SK-N-SH (cell line): ENCODE data around the gene INSYN1. TPM values are rescaled to one million over a fixed set of nuclear protein-coding genes. Genes with fewer than 3 reads are reported as not detected.
A peak's percentile ranks its signal among the peaks of the same experiment; 100 is the strongest.

Experiments
- CTCF ChIA-PET: fragments of 300-600, 350-600 bp; formaldehyde crosslinking; extraction: SDS; loops from one replicate; lab custom pipeline; 2021; lab: Yijun Ruan, JAX
- POLR2A ChIA-PET: fragments of 350-600 bp; sonication (Branson Sonifier 250); formaldehyde crosslinking; extraction: SDS; loops from one replicate; lab custom pipeline; 2020; ENCODE audit warnings: antibody characterized with exemption, inconsistent platforms; lab: Yijun Ruan, JAX
- DNase-seq: peaks from one replicate; pipeline ENCODE4 v3.0.0; 2012
- H2AFZ ChIP-seq: fragments of 200-600 bp; sonication (generic); 2 replicates; pipeline ENCODE4 v1.8.1; 2016; ENCODE audit warnings: antibody characterized with exemption, mild to moderate bottlenecking, low read depth
- H3F3A ChIP-seq: fragments of 200-600 bp; sonication (generic); replicated peaks from 2 replicates; pipeline ENCODE3; 2016; ENCODE audit warnings: antibody characterized with exemption, mild to moderate bottlenecking; ENCODE audit not compliant: insufficient read depth
- H3K27ac ChIP-seq, 2 experiments: fragments of 200-500 bp in 1 of 2; fragments of 200-600 bp in 1 of 2; sonication (Bioruptor generic) in 1 of 2; sonication (generic), shearing (Covaris generic) in 1 of 2; 2 replicates each; pipeline versions ENCODE4 v1.5.1 to v1.6.1; 2014 to 2016; ENCODE audit warnings: low read depth in 2 of 2, inconsistent platforms in 1 of 2, low read length in 1 of 2, mild to moderate bottlenecking in 1 of 2, mixed read lengths in 1 of 2
- H3K27me3 ChIP-seq: fragments of 200-600 bp; sonication (generic), shearing (Covaris generic); 2 replicates; pipeline ENCODE4 v1.6.1; 2016; ENCODE audit warnings: mixed run types; ENCODE audit not compliant: insufficient read depth
- H3K36me3 ChIP-seq, 2 experiments: fragments of 200-500 bp in 1 of 2; fragments of 200-600 bp in 1 of 2; sonication (Bioruptor generic) in 1 of 2; sonication (generic) in 1 of 2; replicated peaks in 1 of 2; 2 replicates each; pipeline versions ENCODE3 to v1.5.1; 2014 to 2016; ENCODE audit warnings: low read length in 1 of 2, mild to moderate bottlenecking in 1 of 2; ENCODE audit not compliant: insufficient read depth in 2 of 2, control insufficient read depth in 1 of 2
- H3K4me1 ChIP-seq, 2 experiments: fragments of 200-500 bp in 1 of 2; fragments of 200-600 bp in 1 of 2; sonication (Bioruptor generic) in 1 of 2; sonication (generic), shearing (Covaris generic) in 1 of 2; 2 replicates each; pipeline versions ENCODE4 v1.5.1 to v1.6.1; 2014 to 2016; ENCODE audit warnings: low read depth in 1 of 2, low read length in 1 of 2, mixed run types in 1 of 2; ENCODE audit not compliant: insufficient read depth in 2 of 2, control insufficient read depth in 1 of 2
- H3K4me2 ChIP-seq: fragments of 200-600 bp; sonication (generic), shearing (Covaris generic); 2 replicates; pipeline ENCODE4 v1.6.1; 2017; ENCODE audit warnings: mixed run types
- H3K4me3 ChIP-seq, 2 experiments: fragments of 200-500 bp in 1 of 2; fragments of 200-600 bp in 1 of 2; sonication (Bioruptor generic) in 1 of 2; sonication (generic), shearing (Covaris generic) in 1 of 2; 2 replicates each; pipeline versions ENCODE4 v1.5.1 to v1.8.1; 2014 to 2016; ENCODE audit warnings: low read depth in 2 of 2, inconsistent platforms in 1 of 2, low read length in 1 of 2, mild to moderate bottlenecking in 1 of 2, mixed read lengths in 1 of 2, moderate library complexity in 1 of 2
- H3K79me2 ChIP-seq: fragments of 200-600 bp; sonication (generic); 2 replicates; pipeline ENCODE4 v1.8.1; 2017; ENCODE audit warnings: mild to moderate bottlenecking; ENCODE audit not compliant: insufficient read depth
- H3K9ac ChIP-seq: fragments of 200-600 bp; sonication (generic); 2 replicates; pipeline ENCODE4 v1.6.1; 2017; ENCODE audit warnings: mixed run types
- H3K9me2 ChIP-seq: fragments of 200-600 bp; sonication (generic); 2 replicates; pipeline ENCODE4 v1.6.1; 2017; ENCODE audit warnings: mixed run types
- H3K9me3 ChIP-seq: fragments of 200-600 bp; sonication (generic); 2 replicates; pipeline ENCODE4 v1.6.1; 2017; ENCODE audit warnings: mixed run types, mild to moderate bottlenecking, moderate library complexity
- H4K20me1 ChIP-seq: fragments of 200-600 bp; sonication (generic); 2 replicates; pipeline ENCODE4 v1.6.1; 2017; ENCODE audit warnings: mild to moderate bottlenecking, mixed run types; ENCODE audit not compliant: insufficient read depth
- CHD2 ChIP-seq: fragments of 150-350 bp; IDR thresholded peaks from 2 replicates; pipeline ENCODE4 v1.6.1; 2018; ENCODE audit warnings: low read length; ENCODE audit not compliant: partially characterized antibody
- ELF1 ChIP-seq: IDR thresholded peaks from 2 replicates; pipeline ENCODE4 v1.4.0; 2012
- EP300 ChIP-seq, 2 experiments: IDR thresholded peaks; 2 replicates each; pipeline versions ENCODE4 v1.4.0 to v1.6.1; 2012; ENCODE audit warnings: borderline replicate concordance in 1 of 2, low read depth in 1 of 2, low read length in 1 of 2
- EZH2phosphoT487 ChIP-seq: fragments of 200-600 bp; sonication (generic); IDR thresholded peaks from 2 replicates; pipeline ENCODE4 v1.6.1; 2017; ENCODE audit warnings: low read depth, mixed run types, mild to moderate bottlenecking, antibody characterized with exemption, moderate library complexity, borderline replicate concordance
- FOSL2 ChIP-seq: IDR thresholded peaks from 2 replicates; pipeline ENCODE4 v1.4.0; 2012; ENCODE audit warnings: low read depth, mild to moderate bottlenecking, moderate library complexity, borderline replicate concordance
- FOXJ3 ChIP-seq: sonication (generic); formaldehyde crosslinking; IDR thresholded peaks from 2 replicates; pipeline ENCODE4 v1.5.1; 2020; ENCODE audit warnings: mild to moderate bottlenecking, missing genetic modification reagents
- GATA2 ChIP-seq: sonication (generic); formaldehyde crosslinking; IDR thresholded peaks from 2 replicates; pipeline ENCODE4 v1.5.0; 2020; ENCODE audit warnings: mild to moderate bottlenecking, missing genetic modification reagents
- JUND ChIP-seq: IDR thresholded peaks from 2 replicates; pipeline ENCODE4 v1.4.0; 2012
- MXI1 ChIP-seq: IDR thresholded peaks from 2 replicates; pipeline ENCODE4 v1.6.1; 2012; ENCODE audit warnings: mild to moderate bottlenecking, low read depth, low read length, improper control_type of control experiment
- NRF1 ChIP-seq: IDR thresholded peaks from 2 replicates; pipeline ENCODE4 v1.6.1; 2012; ENCODE audit warnings: low read depth, mild to moderate bottlenecking, low read length
- RCOR1 ChIP-seq: fragments of 150-350 bp; IDR thresholded peaks from 2 replicates; pipeline ENCODE4 v1.6.1; 2017; ENCODE audit warnings: antibody characterized with exemption, low read length
- RXRA ChIP-seq: IDR thresholded peaks from 2 replicates; pipeline ENCODE4 v1.4.0; 2012; ENCODE audit warnings: low read depth, mild to moderate bottlenecking, borderline replicate concordance
- SMC3 ChIP-seq: IDR thresholded peaks from 2 replicates; pipeline ENCODE4 v1.6.1; 2012; ENCODE audit warnings: low read depth, low read length, improper control_type of control experiment
- TCF12 ChIP-seq: IDR thresholded peaks from 2 replicates; pipeline ENCODE4 v1.4.0; 2012
- TEAD4 ChIP-seq: IDR thresholded peaks from 2 replicates; pipeline ENCODE4 v1.4.0; 2012; ENCODE audit warnings: mild to moderate bottlenecking, borderline replicate concordance; ENCODE audit not compliant: insufficient read depth
- YY1 ChIP-seq: IDR thresholded peaks from 2 replicates; pipeline ENCODE4 v1.4.0; 2012; ENCODE audit warnings: low read depth, mild to moderate bottlenecking
- WGBS: methylation state at CpG from one replicate; pipeline ENCODE4 v1.1.6; 2017; ENCODE audit warnings: low lambda C conversion rate; 5-methylcytosine and 5-hydroxymethylcytosine counted together
- polyA plus RNA-seq, 3 experiments: library from polyadenylated mRNA; depleted of rRNA; stranded (reverse); fragments of >200 nt; gene quantifications; 2 replicates each; pipeline ENCODE4 v1.2.3, GENCODE V29; 2012
- TF ChIP-seq, protein P1 (sequence below): fragments of 200-600 bp; sonication (generic); IDR thresholded peaks from 2 replicates; pipeline ENCODE4 v1.6.1; 2017; ENCODE audit warnings: antibody characterized with exemption, mild to moderate bottlenecking, moderate library complexity
- TF ChIP-seq, protein P2 (sequence below): fragments of 150-350 bp; IDR thresholded peaks from 2 replicates; pipeline ENCODE4 v1.6.1; 2017; ENCODE audit warnings: antibody characterized with exemption, low read length, low read depth, borderline replicate concordance
- TF ChIP-seq, protein P3 (sequence below): IDR thresholded peaks from 2 replicates; pipeline ENCODE4 v1.4.0; 2012; ENCODE audit warnings: low read depth, borderline replicate concordance
- TF ChIP-seq, protein P4 (sequence below): IDR thresholded peaks from 2 replicates; pipeline ENCODE4 v1.4.0; 2012; ENCODE audit warnings: low read depth
- TF ChIP-seq, protein P5 (sequence below): IDR thresholded peaks from 2 replicates; pipeline ENCODE4 v1.4.0; 2012; ENCODE audit warnings: low read depth, borderline replicate concordance

Gene INSYN1
- polyA plus RNA-seq, 1 of the 3 experiments (the other 2 are of a cell fraction): 3.7 TPM

GRCh38 chr15:73751511-73751898 lies 1.6 kb downstream of the INSYN1 start:
- CTCF ChIA-PET: interaction anchor here (0.9 to 1.3 kb wide), 3 partner anchors 11 to 67 kb away, joined by 3 to 5 read pairs (median 3); no protein-coding TSS in a partner anchor
- no peaks in the 10 kb centered on the region for H3F3A ChIP-seq
- no peaks in the 10 kb centered on the region for H3K36me3 ChIP-seq
- no peaks in the 10 kb centered on the region for H4K20me1 ChIP-seq
- H3K9me3 ChIP-seq: no peaks in the 10 kb centered on the region
- H3K4me2 ChIP-seq: peak overlapping the region; percentile 33; the same call in 1 of the 2 replicates
- POLR2A ChIA-PET: no interaction called here
- no peaks in the 10 kb centered on the region for H3K9me2 ChIP-seq
- no peak overlapping the region for H3K9ac ChIP-seq
- TF ChIP-seq, protein P1, sequence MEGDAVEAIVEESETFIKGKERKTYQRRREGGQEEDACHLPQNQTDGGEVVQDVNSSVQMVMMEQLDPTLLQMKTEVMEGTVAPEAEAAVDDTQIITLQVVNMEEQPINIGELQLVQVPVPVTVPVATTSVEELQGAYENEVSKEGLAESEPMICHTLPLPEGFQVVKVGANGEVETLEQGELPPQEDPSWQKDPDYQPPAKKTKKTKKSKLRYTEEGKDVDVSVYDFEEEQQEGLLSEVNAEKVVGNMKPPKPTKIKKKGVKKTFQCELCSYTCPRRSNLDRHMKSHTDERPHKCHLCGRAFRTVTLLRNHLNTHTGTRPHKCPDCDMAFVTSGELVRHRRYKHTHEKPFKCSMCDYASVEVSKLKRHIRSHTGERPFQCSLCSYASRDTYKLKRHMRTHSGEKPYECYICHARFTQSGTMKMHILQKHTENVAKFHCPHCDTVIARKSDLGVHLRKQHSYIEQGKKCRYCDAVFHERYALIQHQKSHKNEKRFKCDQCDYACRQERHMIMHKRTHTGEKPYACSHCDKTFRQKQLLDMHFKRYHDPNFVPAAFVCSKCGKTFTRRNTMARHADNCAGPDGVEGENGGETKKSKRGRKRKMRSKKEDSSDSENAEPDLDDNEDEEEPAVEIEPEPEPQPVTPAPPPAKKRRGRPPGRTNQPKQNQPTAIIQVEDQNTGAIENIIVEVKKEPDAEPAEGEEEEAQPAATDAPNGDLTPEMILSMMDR: no peak
- TF ChIP-seq ELF1 (no peak), SMC3 (no peak), NRF1 (no peak)
- H3K4me1 ChIP-seq: peaks cover 0 to 8% of the 10 kb centered on the region in 2 experiments; a peak in 2 of 4 replicates
- DNase-seq: no peak
- no peaks in the 10 kb centered on the region for H3K79me2 ChIP-seq
- no peak overlapping the region; a peak in 1 of 4 replicates for H3K4me3 ChIP-seq
- no peak overlapping the region for H2AFZ ChIP-seq
- H3K27me3 ChIP-seq: no peaks in the 10 kb centered on the region; the same call in 1 of the 2 replicates
- no peak overlapping the region for H3K27ac ChIP-seq
- 27% methylated on average over 3 of the region's 9 CpGs for WGBS

- H3K27ac ChIP-seq: no peak overlapping the region
- no peaks in the 10 kb centered on the region for H3K9me3 ChIP-seq
- WGBS: 94% methylated on average over 18 of the region's 20 CpGs
- no peak overlapping the region for H3K9ac ChIP-seq
- H4K20me1 ChIP-seq: no peaks in the 10 kb centered on the region
- H3K4me2 ChIP-seq: peak overlapping the region; percentile 33; the same call in 1 of the 2 replicates
- no peak overlapping the region for H3K4me3 ChIP-seq
- H3K27me3 ChIP-seq: no peaks in the 10 kb centered on the region; the same call in 1 of the 2 replicates
- H3K9me2 ChIP-seq: no peaks in the 10 kb centered on the region
- no peaks in the 10 kb centered on the region for H3F3A ChIP-seq
- peaks cover 0 to 7% of the 10 kb centered on the region in 2 experiments; a peak in 2 of 4 replicates for H3K4me1 ChIP-seq
- CTCF ChIA-PET: interaction anchor here (1.0 to 1.3 kb wide), 4 partner anchors 10 to 123 kb away, joined by 3 to 5 read pairs (median 3); no protein-coding TSS in a partner anchor
- POLR2A ChIA-PET: interaction anchor here (1.1 kb wide), 1 partner anchor 13 kb away, joined by 3 read pairs; no protein-coding TSS in a partner anchor
- no peak overlapping the region for H2AFZ ChIP-seq
- H3K36me3 ChIP-seq: no peaks in the 10 kb centered on the region
- no peak for DNase-seq
- no peaks in the 10 kb centered on the region for H3K79me2 ChIP-seq
- TF ChIP-seq JUND (no peak), FOSL2 (no peak), FOXJ3 (no peak), CHD2 (no peak), TCF12 (no peak), MXI1 (no peak), GATA2 (no peak), YY1 (no peak), EZH2phosphoT487 (no peak), RCOR1 (no peak), TEAD4 (no peak), RXRA (no peak), EP300 (IDR thresholded peaks at IDR 0.05; ENCODE audit: borderline replicate concordance in 1 of 2, low read depth in 1 of 2, low read length in 1 of 2) (no peak), NRF1 (no peak)
- TF ChIP-seq, protein P2, sequence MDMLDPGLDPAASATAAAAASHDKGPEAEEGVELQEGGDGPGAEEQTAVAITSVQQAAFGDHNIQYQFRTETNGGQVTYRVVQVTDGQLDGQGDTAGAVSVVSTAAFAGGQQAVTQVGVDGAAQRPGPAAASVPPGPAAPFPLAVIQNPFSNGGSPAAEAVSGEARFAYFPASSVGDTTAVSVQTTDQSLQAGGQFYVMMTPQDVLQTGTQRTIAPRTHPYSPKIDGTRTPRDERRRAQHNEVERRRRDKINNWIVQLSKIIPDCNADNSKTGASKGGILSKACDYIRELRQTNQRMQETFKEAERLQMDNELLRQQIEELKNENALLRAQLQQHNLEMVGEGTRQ: no peak
- TF ChIP-seq, protein P3, sequence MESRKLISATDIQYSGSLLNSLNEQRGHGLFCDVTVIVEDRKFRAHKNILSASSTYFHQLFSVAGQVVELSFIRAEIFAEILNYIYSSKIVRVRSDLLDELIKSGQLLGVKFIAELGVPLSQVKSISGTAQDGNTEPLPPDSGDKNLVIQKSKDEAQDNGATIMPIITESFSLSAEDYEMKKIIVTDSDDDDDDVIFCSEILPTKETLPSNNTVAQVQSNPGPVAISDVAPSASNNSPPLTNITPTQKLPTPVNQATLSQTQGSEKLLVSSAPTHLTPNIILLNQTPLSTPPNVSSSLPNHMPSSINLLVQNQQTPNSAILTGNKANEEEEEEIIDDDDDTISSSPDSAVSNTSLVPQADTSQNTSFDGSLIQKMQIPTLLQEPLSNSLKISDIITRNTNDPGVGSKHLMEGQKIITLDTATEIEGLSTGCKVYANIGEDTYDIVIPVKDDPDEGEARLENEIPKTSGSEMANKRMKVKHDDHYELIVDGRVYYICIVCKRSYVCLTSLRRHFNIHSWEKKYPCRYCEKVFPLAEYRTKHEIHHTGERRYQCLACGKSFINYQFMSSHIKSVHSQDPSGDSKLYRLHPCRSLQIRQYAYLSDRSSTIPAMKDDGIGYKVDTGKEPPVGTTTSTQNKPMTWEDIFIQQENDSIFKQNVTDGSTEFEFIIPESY: no peak
- TF ChIP-seq, protein P4, sequence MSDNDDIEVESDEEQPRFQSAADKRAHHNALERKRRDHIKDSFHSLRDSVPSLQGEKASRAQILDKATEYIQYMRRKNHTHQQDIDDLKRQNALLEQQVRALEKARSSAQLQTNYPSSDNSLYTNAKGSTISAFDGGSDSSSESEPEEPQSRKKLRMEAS: no peak
- TF ChIP-seq, protein P5, sequence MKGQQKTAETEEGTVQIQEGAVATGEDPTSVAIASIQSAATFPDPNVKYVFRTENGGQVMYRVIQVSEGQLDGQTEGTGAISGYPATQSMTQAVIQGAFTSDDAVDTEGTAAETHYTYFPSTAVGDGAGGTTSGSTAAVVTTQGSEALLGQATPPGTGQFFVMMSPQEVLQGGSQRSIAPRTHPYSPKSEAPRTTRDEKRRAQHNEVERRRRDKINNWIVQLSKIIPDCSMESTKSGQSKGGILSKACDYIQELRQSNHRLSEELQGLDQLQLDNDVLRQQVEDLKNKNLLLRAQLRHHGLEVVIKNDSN: no peak
Observed at GRCh38 chr15:73750951-73751350, 2.2 kb downstream of the INSYN1 start.
